Trophoblast cell (in vitro differentiated cells and primary cell): ENCODE measurements around the gene C16orf95. TPM values are rescaled to one million over a fixed set of nuclear protein-coding genes. Genes with fewer than 3 reads are reported as not detected.

Source experiments
- DNase-seq, 2 donors: peaks; one replicate each; pipeline ENCODE4 v3.0.0-alpha.2; 2016
- H2AFZ ChIP-seq: 2 replicates; pipeline ENCODE4 v1.6.1; 2013; ENCODE audit warnings: low read length, moderate library complexity, mild to moderate bottlenecking; ENCODE audit not compliant: insufficient read depth, poor library complexity
- H2AK5ac ChIP-seq: 2 replicates; pipeline ENCODE4 v1.6.1; 2013; ENCODE audit warnings: mild to moderate bottlenecking, low read length
- H2BK120ac ChIP-seq: 2 replicates; pipeline ENCODE4 v1.6.1; 2013; ENCODE audit warnings: low read length, mild to moderate bottlenecking, moderate library complexity; ENCODE audit not compliant: insufficient read depth, poor library complexity
- H2BK12ac ChIP-seq: 2 replicates; pipeline ENCODE4 v1.6.1; 2013; ENCODE audit warnings: mild to moderate bottlenecking, low read length, moderate library complexity
- H2BK5ac ChIP-seq: 2 replicates; pipeline ENCODE4 v1.6.1; 2013; ENCODE audit warnings: low read length, low read depth, moderate library complexity, mild to moderate bottlenecking; ENCODE audit not compliant: poor library complexity
- H3K14ac ChIP-seq: 2 replicates; pipeline ENCODE4 v1.6.1; 2013; ENCODE audit warnings: mild to moderate bottlenecking, low read length
- H3K18ac ChIP-seq: 2 replicates; pipeline ENCODE4 v1.6.1; 2013; ENCODE audit warnings: mild to moderate bottlenecking, low read length
- H3K23ac ChIP-seq: 2 replicates; pipeline ENCODE4 v1.6.1; 2013; ENCODE audit warnings: low read length
- H3K27ac ChIP-seq: 2 replicates; pipeline ENCODE4 v1.5.1; 2013; ENCODE audit warnings: low read depth, mild to moderate bottlenecking, inconsistent platforms, low read length, moderate library complexity
- H3K27me3 ChIP-seq: 2 replicates; pipeline ENCODE4 v1.6.1; 2013; ENCODE audit warnings: inconsistent platforms, mild to moderate bottlenecking, low read length, moderate library complexity; ENCODE audit not compliant: insufficient read depth
- H3K36me3 ChIP-seq, 2 experiments: 1 replicate in 1 of 2; 2 replicates in 1 of 2; pipeline ENCODE4 v1.6.1; 2013; ENCODE audit warnings: low read length in 2 of 2, mild to moderate bottlenecking in 2 of 2, moderate library complexity in 1 of 2; ENCODE audit not compliant: insufficient read depth in 2 of 2, control insufficient read depth in 1 of 2
- H3K4ac ChIP-seq: 2 replicates; pipeline ENCODE4 v1.6.1; 2013; ENCODE audit warnings: low read depth, mild to moderate bottlenecking, low read length, moderate library complexity
- H3K4me1 ChIP-seq, 2 experiments: 1 replicate in 1 of 2; 2 replicates in 1 of 2; pipeline ENCODE4 v1.6.1; 2013; ENCODE audit warnings: low read length in 2 of 2, mild to moderate bottlenecking in 2 of 2, moderate library complexity in 1 of 2; ENCODE audit not compliant: insufficient read depth in 2 of 2, control insufficient read depth in 1 of 2
- H3K4me2 ChIP-seq: 2 replicates; pipeline ENCODE4 v1.6.1; 2013; ENCODE audit warnings: inconsistent platforms, mild to moderate bottlenecking, low read length, moderate library complexity
- H3K4me3 ChIP-seq: 2 replicates; pipeline ENCODE4 v1.5.1; 2013; ENCODE audit warnings: mild to moderate bottlenecking, low read depth, low read length, inconsistent platforms
- H3K79me1 ChIP-seq: one replicate; pipeline ENCODE4 v1.6.1; 2013; ENCODE audit warnings: low read length
- H3K79me2 ChIP-seq: 2 replicates; pipeline ENCODE4 v1.6.1; 2013; ENCODE audit warnings: low read length, mild to moderate bottlenecking; ENCODE audit not compliant: control insufficient read depth, insufficient read depth, poor library complexity
- H3K9ac ChIP-seq: 2 replicates; pipeline ENCODE4 v1.6.1; 2013; ENCODE audit warnings: mild to moderate bottlenecking, low read length
- H3K9me3 ChIP-seq: 2 replicates; pipeline ENCODE4 v1.6.1; 2013; ENCODE audit warnings: low read depth, mild to moderate bottlenecking, control low read depth, inconsistent platforms, low read length; ENCODE audit not compliant: insufficient read depth
- H4K12ac ChIP-seq: 2 replicates; pipeline ENCODE4 v1.6.1; 2013; ENCODE audit warnings: low read depth, mild to moderate bottlenecking, low read length, moderate library complexity
- H4K8ac ChIP-seq: 2 replicates; pipeline ENCODE4 v1.6.1; 2013; ENCODE audit warnings: low read depth, mild to moderate bottlenecking, low read length, moderate library complexity
- H4K91ac ChIP-seq: one replicate; pipeline ENCODE4 v1.6.1; 2013; ENCODE audit warnings: low read depth, mild to moderate bottlenecking, low read length, moderate library complexity
- WGBS: extraction: QIAGEN DNeasy Blood & Tissue Kit; methylation state at CpG from one replicate; pipeline ENCODE4 v1.1.7; 2013; ENCODE audit warnings: missing lambda C conversion rate; ENCODE audit not compliant: insufficient read length, insufficient coverage; ENCODE audit errors: extremely low coverage; 5-methylcytosine and 5-hydroxymethylcytosine counted together
- polyA plus RNA-seq: library from polyadenylated mRNA; stranded (reverse); fragments of 200-250 nt; gene quantifications from 2 replicates; pipeline ENCODE4 v1.2.3, GENCODE V29; 2013

C16orf95 gene
- polyA plus RNA-seq: 4.3 and 4.4 TPM in 2 replicates

GRCh38 chr16:87316923-87317749 lies at the start of gene C16orf95:
Gene C16orf95, minus strand, starts transcription at chr16:87317392. Its CDS starts 150 bp downstream, at chr16:87317242.
- DNase-seq: peak; percentile 93 to 99
- Histone ChIP-seq H4K91ac (peak within 1 kb of the TSS; percentile 89), H3K9me3 (no peaks in the 10 kb centered on the region), H2AK5ac (peak within 1 kb of the TSS; percentile 30), H3K14ac (peak within 1 kb of the TSS; percentile 93), H2BK120ac (peak within 1 kb of the TSS; percentile 77), H3K27ac (peak within 1 kb of the TSS; percentile 80), H4K12ac (peak within 1 kb of the TSS; percentile 93), H2AFZ (peak within 1 kb of the TSS; percentile 70), H3K4me3 (peak within 1 kb of the TSS; percentile 90), H3K27me3 (no peaks in the 10 kb centered on the region), H3K18ac (peak within 1 kb of the TSS; percentile 57), H3K4me1 (peaks cover 5% of the 10 kb centered on the region in 2 experiments), H2BK12ac (no peak within 1 kb of the TSS), H3K9ac (peak within 1 kb of the TSS; percentile 99), H3K79me1 (peaks cover 7% of the 10 kb centered on the region), H3K36me3 (peaks cover 0 to 2% of the 10 kb centered on the region in 2 experiments), H2BK5ac (peak within 1 kb of the TSS; percentile 71), H3K23ac (no peak within 1 kb of the TSS), H3K4me2 (peak within 1 kb of the TSS; percentile 92), H3K4ac (peak within 1 kb of the TSS; percentile 93), H3K79me2 (peaks cover 9% of the 10 kb centered on the region), H4K8ac (peak within 1 kb of the TSS; percentile 88)
- no CpG with 5 or more reads among the region's 64 CpGs for WGBS

GRCh38 chr16:87366930-87367329 lies 49.7 kb upstream of the C16orf95 start:
- Histone ChIP-seq H4K12ac (no peak overlapping the region), H3K79me2 (no peaks in the 10 kb centered on the region), H2AFZ (peak overlapping the region; percentile 21), H3K4me2 (no peak overlapping the region), H3K27ac (no peak overlapping the region), H3K9me3 (no peaks in the 10 kb centered on the region), H3K18ac (no peak overlapping the region), H3K4me3 (no peak overlapping the region), H2BK120ac (no peak overlapping the region), H3K14ac (no peak overlapping the region), H3K4me1 (peaks cover 5 to 15% of the 10 kb centered on the region in 2 experiments), H3K79me1 (no peaks in the 10 kb centered on the region), H4K8ac (no peak overlapping the region), H4K91ac (no peak overlapping the region), H3K23ac (no peak overlapping the region), H2AK5ac (no peak overlapping the region), H3K27me3 (no peaks in the 10 kb centered on the region), H2BK5ac (no peak overlapping the region), H2BK12ac (no peak overlapping the region), H3K4ac (no peak overlapping the region), H3K9ac (no peak overlapping the region), H3K36me3 (peaks cover 0 to 2% of the 10 kb centered on the region in 2 experiments)
- DNase-seq: no peak
- WGBS: no CpG with 5 or more reads among the region's 1 CpG

- no peak overlapping the region for H4K12ac ChIP-seq
- no peak overlapping the region for H3K4me2 ChIP-seq
- no peak overlapping the region for H3K23ac ChIP-seq
- H3K27ac ChIP-seq: no peak overlapping the region
- no peaks in the 10 kb centered on the region for H3K79me1 ChIP-seq
- H4K91ac ChIP-seq: no peak overlapping the region
- no peak overlapping the region for H2AFZ ChIP-seq
- no peak overlapping the region for H2BK120ac ChIP-seq
- WGBS: no CpG with 5 or more reads among the region's 4 CpGs
- H3K18ac ChIP-seq: no peak overlapping the region
- H3K27me3 ChIP-seq: no peaks in the 10 kb centered on the region
- H3K14ac ChIP-seq: no peak overlapping the region
- no peaks in the 10 kb centered on the region for H3K9me3 ChIP-seq
- H2BK12ac ChIP-seq: no peak overlapping the region
- no peak for DNase-seq
- no peak overlapping the region for H3K9ac ChIP-seq
- H3K4ac ChIP-seq: no peak overlapping the region
- peaks cover 5 to 10% of the 10 kb centered on the region in 2 experiments for H3K4me1 ChIP-seq
- no peak overlapping the region for H3K4me3 ChIP-seq
- peaks cover 0 to 2% of the 10 kb centered on the region in 2 experiments for H3K36me3 ChIP-seq
- H3K79me2 ChIP-seq: no peaks in the 10 kb centered on the region
- H4K8ac ChIP-seq: no peak overlapping the region
- no peak overlapping the region for H2AK5ac ChIP-seq
- no peak overlapping the region for H2BK5ac ChIP-seq
Measured at GRCh38 chr16:87366288-87366687, 49.1 kb upstream of the C16orf95 start.

GRCh38 chr16:87365021-87365713 lies 48.0 kb upstream of the C16orf95 start:
- Histone ChIP-seq H3K4me2 (no peak overlapping the region), H3K79me1 (no peaks in the 10 kb centered on the region)

More at GRCh38 chr16:87365021-87365713, 48.0 kb upstream of the C16orf95 start:
- Histone ChIP-seq H4K8ac (no peak overlapping the region), H3K18ac (no peak overlapping the region), H2AK5ac (no peak overlapping the region), H3K4ac (no peak overlapping the region), H3K14ac (no peak overlapping the region), H2BK5ac (no peak overlapping the region), H3K36me3 (peaks cover 2 to 3% of the 10 kb centered on the region in 2 experiments), H2AFZ (no peak overlapping the region), H3K27ac (no peak overlapping the region), H3K9ac (no peak overlapping the region), H3K9me3 (no peaks in the 10 kb centered on the region), H4K12ac (no peak overlapping the region), H3K27me3 (no peaks in the 10 kb centered on the region), H3K4me3 (no peak overlapping the region), H2BK120ac (no peak overlapping the region), H3K23ac (no peak overlapping the region), H3K4me1 (peaks cover 5 to 6% of the 10 kb centered on the region in 2 experiments), H2BK12ac (no peak overlapping the region), H3K79me2 (no peaks in the 10 kb centered on the region), H4K91ac (no peak overlapping the region)
- DNase-seq: no peak
- 100% methylated on average over 1 of the region's 13 CpGs for WGBS
